Common myeloid progenitor, CD34-positive (primary cell): Measurements from ENCODE around the gene ACVR1.
A peak's percentile ranks its signal among the peaks of the same experiment; 100 is the strongest.

ENCODE experiments used
- CTCF ChIA-PET: fragments of 350-600 bp; sonication (Branson Sonifier 250); formaldehyde crosslinking; loops from one replicate; lab custom pipeline; 2021; ENCODE audit warnings: antibody characterized with exemption; lab: Charles Lee
- POLR2A ChIA-PET: fragments of 350-600 bp; sonication (Branson Sonifier 250); formaldehyde crosslinking; loops from one replicate; lab custom pipeline; 2021; ENCODE audit warnings: antibody characterized with exemption; lab: Charles Lee
- DNase-seq, 3 donors: peaks; one replicate each; pipeline versions ENCODE4 v3.0.0 to v3.0.0-alpha.2; 2013
- H3K27ac ChIP-seq, 2 experiments: 1 replicate in 1 of 2; 2 replicates in 1 of 2; pipeline ENCODE4 v1.7.0; 2013; ENCODE audit warnings: inconsistent platforms in 2 of 2, low read length in 2 of 2, mild to moderate bottlenecking in 2 of 2, low read depth in 1 of 2, moderate library complexity in 1 of 2; ENCODE audit not compliant: severe bottlenecking in 2 of 2, insufficient read depth in 1 of 2, poor library complexity in 1 of 2
- H3K27me3 ChIP-seq, 5 experiments: replicated peaks in 2 of 5; 1 replicate in 3 of 5; 2 replicates in 2 of 5; pipeline versions ENCODE4 v1.6.1 to v1.7.0; 2013; ENCODE audit warnings: low read length in 4 of 5, mild to moderate bottlenecking in 2 of 5, moderate library complexity in 2 of 5, inconsistent platforms in 1 of 5; ENCODE audit not compliant: insufficient read depth in 5 of 5, control insufficient read depth in 4 of 5
- H3K36me3 ChIP-seq, 4 experiments: 1 replicate in 2 of 4; 2 replicates in 2 of 4; pipeline versions ENCODE4 v1.6.1 to v1.7.0; 2013; ENCODE audit warnings: low read length in 3 of 4, control low read depth in 1 of 4, mild to moderate bottlenecking in 1 of 4; ENCODE audit not compliant: control insufficient read depth in 4 of 4, insufficient read depth in 4 of 4
- H3K4me1 ChIP-seq, 4 experiments: 1 replicate in 3 of 4; 2 replicates in 1 of 4; pipeline versions ENCODE4 v1.6.1 to v1.7.1; 2013; ENCODE audit warnings: low read length in 3 of 4, mild to moderate bottlenecking in 3 of 4, control low read depth in 1 of 4, inconsistent platforms in 1 of 4, moderate library complexity in 1 of 4; ENCODE audit not compliant: control insufficient read depth in 4 of 4, insufficient read depth in 4 of 4; ENCODE audit errors: control extremely low read depth in 1 of 4
- H3K4me3 ChIP-seq, 7 experiments: 1 replicate in 4 of 7; 2 replicates in 3 of 7; pipeline versions ENCODE4 v1.5.1 to v1.7.0; 2013; ENCODE audit warnings: mild to moderate bottlenecking in 7 of 7, low read length in 6 of 7, moderate library complexity in 6 of 7, inconsistent platforms in 2 of 7, low read depth in 2 of 7, control low read depth in 1 of 7; ENCODE audit not compliant: insufficient read depth in 4 of 7, control insufficient read depth in 1 of 7; ENCODE audit errors: extremely low read depth in 1 of 7
- H3K9me3 ChIP-seq, 5 experiments: 1 replicate in 4 of 5; 2 replicates in 1 of 5; pipeline versions ENCODE4 v1.6.1 to v1.7.1; 2013; ENCODE audit warnings: low read length in 4 of 5, mild to moderate bottlenecking in 2 of 5, inconsistent platforms in 1 of 5, low read depth in 1 of 5, moderate library complexity in 1 of 5; ENCODE audit not compliant: control insufficient read depth in 4 of 5, insufficient read depth in 2 of 5; ENCODE audit errors: control extremely low read depth in 1 of 5
- whole genome bisulfite sequencing: methylation state at CpG from one replicate; pipeline ENCODE4 v1.1.5; 2013; ENCODE audit not compliant: insufficient coverage; 5-methylcytosine and 5-hydroxymethylcytosine counted together

The ACVR1 gene

DNA sequence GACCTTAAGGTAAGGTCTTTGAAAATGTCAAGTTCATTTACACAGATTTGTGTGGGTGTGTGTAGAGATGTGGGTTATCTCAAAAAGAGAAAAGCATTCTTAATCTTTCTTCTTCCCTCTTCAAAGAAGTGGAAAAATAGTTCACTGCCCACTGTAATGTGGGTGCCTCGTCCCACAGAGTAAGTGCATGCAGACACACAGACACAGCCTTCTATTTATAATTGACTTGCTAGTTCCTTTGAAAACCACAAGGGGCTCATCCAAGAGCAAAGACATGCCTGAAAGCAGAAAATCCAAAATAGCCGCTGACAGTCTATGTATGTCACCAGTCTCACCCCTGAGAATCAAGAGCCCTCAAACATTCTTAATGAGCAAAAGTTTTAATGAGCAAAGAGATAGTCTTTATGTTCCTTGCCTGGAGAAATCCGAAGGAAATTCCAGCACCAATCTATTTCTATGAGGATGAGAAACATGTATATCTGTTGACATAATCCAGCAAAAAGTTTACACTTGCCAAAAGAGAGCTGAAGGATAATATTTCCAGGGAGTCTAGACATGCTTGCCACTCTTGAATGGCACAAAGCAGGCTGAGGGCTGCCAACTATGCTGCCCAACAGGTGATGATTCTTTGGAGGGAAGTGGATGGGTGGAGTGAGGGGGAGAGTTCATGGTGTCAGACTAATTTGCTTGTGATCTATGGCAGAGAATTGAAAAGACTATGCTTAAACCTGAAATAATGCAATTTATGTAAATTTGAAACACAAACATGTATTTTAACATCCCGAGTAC is 93.9 kb downstream of the ACVR1 start:
- Histone ChIP-seq H3K27me3 (no peaks in the 10 kb centered on the region), H3K9me3 (peaks cover 0 to 5% (median 0%) of the 10 kb centered on the region in 5 experiments), H3K36me3 (peaks cover 0 to 12% (median 3%) of the 10 kb centered on the region in 4 experiments), H3K27ac (no peak overlapping the region), H3K4me3 (no peak overlapping the region), H3K4me1 (peaks cover 0 to 8% (median 5%) of the 10 kb centered on the region in 4 experiments)
- ChIA-PET CTCF (interaction anchor here (0.8 to 9.3 kb wide), 3 partner anchors 11 to 225 kb away, joined by 3 to 64 read pairs (median 4); no protein-coding TSS in a partner anchor), POLR2A (no interaction called here)
- 67% methylated on average over 1 of the region's 4 CpGs for WGBS
- peak; percentile 8 to 28 (median 19) for DNase-seq

DNA sequence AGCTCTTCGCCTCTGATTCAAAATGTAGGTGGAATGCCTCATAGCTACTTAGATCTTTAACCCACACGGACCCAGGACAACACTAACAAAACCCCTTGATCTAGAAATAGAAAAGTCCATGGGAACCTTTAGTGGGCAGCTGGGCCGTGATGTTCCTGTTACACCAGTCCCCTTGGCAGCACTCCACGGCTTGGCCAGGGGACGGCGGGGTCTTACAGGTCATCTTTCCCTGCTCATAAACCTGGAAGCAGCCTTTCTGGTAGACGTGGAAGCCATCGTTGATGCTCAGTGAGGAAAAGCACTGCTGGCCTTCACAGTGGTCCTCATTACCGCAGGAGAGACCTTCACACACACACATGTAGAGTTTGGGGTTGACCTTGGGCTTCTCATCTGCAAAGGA is 95.9 kb downstream of the ACVR1 start:
- Histone ChIP-seq H3K4me3 (no peak overlapping the region), H3K36me3 (peaks cover 0 to 15% (median 3%) of the 10 kb centered on the region in 4 experiments), H3K4me1 (peaks cover 0 to 8% (median 0%) of the 10 kb centered on the region in 4 experiments), H3K9me3 (peaks cover 0 to 5% (median 0%) of the 10 kb centered on the region in 5 experiments), H3K27ac (no peak overlapping the region), H3K27me3 (no peaks in the 10 kb centered on the region)
- 79% methylated on average over 6 of the region's 9 CpGs for WGBS
- DNase-seq: no peak
- ChIA-PET POLR2A (interaction anchor here (0.6 kb wide), 1 partner anchor 10 kb away, joined by 6 read pairs; no protein-coding TSS in a partner anchor), CTCF (interaction anchor here (0.6 to 9.3 kb wide), 6 partner anchors 96 to 1492 kb away, joined by 3 to 64 read pairs (median 4); partner anchors contain the start of gene ACVR1)

GRCh38 chr2:157779794-157780193 is 96.3 kb downstream of the ACVR1 start:
- peaks cover 0 to 8% (median 0%) of the 10 kb centered on the region in 4 experiments for H3K4me1 ChIP-seq
- no peak for DNase-seq
- H3K27me3 ChIP-seq: no peaks in the 10 kb centered on the region
- no CpG with 5 or more reads among the region's 2 CpGs for WGBS
- peaks cover 0 to 5% (median 0%) of the 10 kb centered on the region in 5 experiments for H3K9me3 ChIP-seq
- H3K27ac ChIP-seq: no peak overlapping the region
- POLR2A ChIA-PET: no interaction called here
- CTCF ChIA-PET: interaction anchor here (0.7 to 9.3 kb wide), 5 partner anchors 97 to 678 kb away, joined by 3 to 64 read pairs (median 5); partner anchors contain the start of gene ACVR1
- no peak overlapping the region for H3K4me3 ChIP-seq
- H3K36me3 ChIP-seq: peaks cover 0 to 15% (median 3%) of the 10 kb centered on the region in 4 experiments

- Histone ChIP-seq H3K27me3 (no peaks in the 10 kb centered on the region), H3K27ac (no peak overlapping the region), H3K4me3 (no peak overlapping the region), H3K4me1 (peaks cover 0 to 8% (median 4%) of the 10 kb centered on the region in 4 experiments), H3K36me3 (peaks cover 0 to 15% (median 3%) of the 10 kb centered on the region in 4 experiments), H3K9me3 (no peaks in the 10 kb centered on the region)
- ChIA-PET POLR2A (no interaction called here), CTCF (interaction anchor here (1.4 to 9.3 kb wide), 4 partner anchors 210 to 247 kb away, joined by 4 to 64 read pairs (median 10); no protein-coding TSS in a partner anchor)
- peak; percentile 56 to 80 (median 75) for DNase-seq
- WGBS: no CpG with 5 or more reads among the region's 4 CpGs
Observed at GRCh38 chr2:157777427-157777826, 98.7 kb downstream of the ACVR1 start.

- ChIA-PET CTCF (interaction anchor here (1.4 to 1.9 kb wide), 2 partner anchors 240 to 253 kb away, joined by 4 to 5 read pairs; no protein-coding TSS in a partner anchor), POLR2A (no interaction called here)
- peaks cover 4 to 28% (median 10%) of the 10 kb centered on the region in 4 experiments for H3K36me3 ChIP-seq
- H3K27me3 ChIP-seq: no peaks in the 10 kb centered on the region
- no CpG with 5 or more reads among the region's 1 CpG for WGBS
- H3K9me3 ChIP-seq: peaks cover 0 to 2% (median 0%) of the 10 kb centered on the region in 5 experiments
- no peak overlapping the region for H3K27ac ChIP-seq
- peaks cover 0 to 7% (median 0%) of the 10 kb centered on the region in 4 experiments for H3K4me1 ChIP-seq
- no peak for DNase-seq
- H3K4me3 ChIP-seq: no peak overlapping the region
Observed at GRCh38 chr2:157771234-157771633, 104.9 kb downstream of the ACVR1 start.

DNA sequence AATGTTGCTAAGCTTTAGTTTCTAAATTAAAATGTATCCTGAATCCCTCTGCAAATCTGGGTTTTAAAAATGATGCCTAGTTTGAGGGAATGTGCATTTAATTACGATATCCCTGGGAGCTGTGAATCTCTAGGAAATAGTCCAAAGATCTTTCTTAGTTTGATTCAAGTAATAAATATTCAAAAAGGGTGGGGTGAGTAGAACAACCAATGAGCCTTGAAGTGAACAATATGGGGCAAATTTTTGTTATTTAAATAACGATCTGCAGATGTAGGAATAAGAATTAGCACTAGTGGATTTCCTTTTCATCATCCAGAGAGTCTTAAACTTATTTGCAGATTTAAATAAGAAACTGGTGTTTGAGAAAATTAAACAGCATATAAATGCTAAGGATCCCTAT is 106.3 kb downstream of the ACVR1 start:
- Histone ChIP-seq H3K36me3 (peaks cover 4 to 38% (median 16%) of the 10 kb centered on the region in 4 experiments), H3K4me3 (no peak overlapping the region), H3K27me3 (no peaks in the 10 kb centered on the region), H3K27ac (no peak overlapping the region), H3K9me3 (peaks cover 0 to 8% (median 0%) of the 10 kb centered on the region in 5 experiments), H3K4me1 (peaks cover 0 to 7% (median 0%) of the 10 kb centered on the region in 4 experiments)
- POLR2A ChIA-PET: interaction anchor here (0.5 kb wide), 1 partner anchor 1235 kb away, joined by 3 read pairs; no protein-coding TSS in a partner anchor
- CTCF ChIA-PET: interaction anchor here (1.9 kb wide), 1 partner anchor 242 kb away, joined by 5 read pairs; no protein-coding TSS in a partner anchor
- DNase-seq: no peak
- WGBS: 100% methylated on average over 2 of the region's 2 CpGs
